ENCODE data around the gene CDK6. TPM values are rescaled to one million over a fixed set of nuclear protein-coding genes. Genes with fewer than 3 reads are reported as not detected.

Gene CDK6
- polyA plus RNA-seq, 2 of the 4 experiments (the other 2 are of a cell fraction): 13.6 to 25.9 TPM

DNA sequence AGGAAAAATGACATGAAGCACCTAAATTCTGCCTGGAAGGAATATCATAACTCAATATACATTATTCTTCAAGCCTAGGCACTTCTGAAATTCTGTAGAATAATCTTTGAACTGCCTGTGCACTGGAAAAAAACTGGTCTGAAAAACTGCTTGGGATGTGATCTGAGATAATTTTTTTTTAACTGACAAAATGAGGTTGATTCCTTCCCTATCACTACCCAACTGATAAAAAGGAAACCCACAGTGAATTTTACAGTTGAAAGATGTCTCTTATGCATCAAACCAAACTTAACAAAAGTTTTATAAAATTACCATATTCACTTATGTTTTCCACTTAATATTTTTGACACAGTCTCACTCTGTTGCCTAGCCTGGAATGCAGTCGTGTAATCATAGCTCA lies 179.0 kb downstream of the CDK6 start:
- FAIRE-seq (no peak), ATAC-seq (no peak), DNase-seq (ENCODE audit: low read depth in 1 of 2, low spot score in 1 of 2) (no peak)
- TF ChIP-seq, protein P1, sequence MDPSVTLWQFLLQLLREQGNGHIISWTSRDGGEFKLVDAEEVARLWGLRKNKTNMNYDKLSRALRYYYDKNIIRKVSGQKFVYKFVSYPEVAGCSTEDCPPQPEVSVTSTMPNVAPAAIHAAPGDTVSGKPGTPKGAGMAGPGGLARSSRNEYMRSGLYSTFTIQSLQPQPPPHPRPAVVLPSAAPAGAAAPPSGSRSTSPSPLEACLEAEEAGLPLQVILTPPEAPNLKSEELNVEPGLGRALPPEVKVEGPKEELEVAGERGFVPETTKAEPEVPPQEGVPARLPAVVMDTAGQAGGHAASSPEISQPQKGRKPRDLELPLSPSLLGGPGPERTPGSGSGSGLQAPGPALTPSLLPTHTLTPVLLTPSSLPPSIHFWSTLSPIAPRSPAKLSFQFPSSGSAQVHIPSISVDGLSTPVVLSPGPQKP (IDR thresholded peaks at IDR 0.05; ENCODE audit: low read depth, low read length): no peak
- TF ChIP-seq NPAS2 (CRISPR knock-in tag; IDR thresholded peaks at IDR 0.05; ENCODE audit: borderline replicate concordance) (no peak), TFCP2L1 (CRISPR knock-in tag; IDR thresholded peaks at IDR 0.05) (no peak), ZNF302 (CRISPR knock-in tag; IDR thresholded peaks at IDR 0.05) (no peak), EP300 (IDR thresholded peaks at IDR 0.05) (no peak), NR3C1 (IDR thresholded peaks at IDR 0.05) (no peak), HEYL (CRISPR knock-in tag; IDR thresholded peaks at IDR 0.05) (no peak), POLR2A (IDR thresholded peaks at IDR 0.05; ENCODE audit: low read length) (no peak), MAZ (IDR thresholded peaks at IDR 0.05; ENCODE audit: borderline replicate concordance, low read depth, low read length) (no peak), CEBPB (IDR thresholded peaks at IDR 0.05) (no peak), ZC3H11A (IDR thresholded peaks at IDR 0.05) (no peak), CBX8 (IDR thresholded peaks at IDR 0.05) (no peak), ZSCAN20 (CRISPR knock-in tag; IDR thresholded peaks at IDR 0.05) (no peak)
- TF ChIP-seq, protein P2, sequence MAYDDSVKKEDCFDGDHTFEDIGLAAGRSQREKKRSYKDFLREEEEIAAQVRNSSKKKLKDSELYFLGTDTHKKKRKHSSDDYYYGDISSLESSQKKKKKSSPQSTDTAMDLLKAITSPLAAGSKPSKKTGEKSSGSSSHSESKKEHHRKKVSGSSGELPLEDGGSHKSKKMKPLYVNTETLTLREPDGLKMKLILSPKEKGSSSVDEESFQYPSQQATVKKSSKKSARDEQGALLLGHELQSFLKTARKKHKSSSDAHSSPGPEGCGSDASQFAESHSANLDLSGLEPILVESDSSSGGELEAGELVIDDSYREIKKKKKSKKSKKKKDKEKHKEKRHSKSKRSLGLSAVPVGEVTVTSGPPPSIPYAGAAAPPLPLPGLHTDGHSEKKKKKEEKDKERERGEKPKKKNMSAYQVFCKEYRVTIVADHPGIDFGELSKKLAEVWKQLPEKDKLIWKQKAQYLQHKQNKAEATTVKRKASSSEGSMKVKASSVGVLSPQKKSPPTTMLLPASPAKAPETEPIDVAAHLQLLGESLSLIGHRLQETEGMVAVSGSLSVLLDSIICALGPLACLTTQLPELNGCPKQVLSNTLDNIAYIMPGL (CRISPR knock-in tag; IDR thresholded peaks at IDR 0.05; ENCODE audit: borderline replicate concordance): no peak
- TF ChIP-seq, protein P3, sequence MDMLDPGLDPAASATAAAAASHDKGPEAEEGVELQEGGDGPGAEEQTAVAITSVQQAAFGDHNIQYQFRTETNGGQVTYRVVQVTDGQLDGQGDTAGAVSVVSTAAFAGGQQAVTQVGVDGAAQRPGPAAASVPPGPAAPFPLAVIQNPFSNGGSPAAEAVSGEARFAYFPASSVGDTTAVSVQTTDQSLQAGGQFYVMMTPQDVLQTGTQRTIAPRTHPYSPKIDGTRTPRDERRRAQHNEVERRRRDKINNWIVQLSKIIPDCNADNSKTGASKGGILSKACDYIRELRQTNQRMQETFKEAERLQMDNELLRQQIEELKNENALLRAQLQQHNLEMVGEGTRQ (IDR thresholded peaks at IDR 0.05): no peak
- 95% methylated on average over 1 of the region's 1 CpG for WGBS (ENCODE audit: missing lambda C conversion rate)
- ChIA-PET CTCF (interaction anchor here (0.6 kb wide), 2 partner anchors 47 to 49 kb away, joined by 3 to 8 read pairs; no protein-coding TSS in a partner anchor), POLR2A (no interaction called here)
- Histone ChIP-seq H3K4me3 (no peak overlapping the region), H3K9me3 (no peaks in the 10 kb centered on the region), H3K27ac (no peak overlapping the region), H3K4me1 (no peaks in the 10 kb centered on the region), H3K4me2 (no peak overlapping the region)

DNA sequence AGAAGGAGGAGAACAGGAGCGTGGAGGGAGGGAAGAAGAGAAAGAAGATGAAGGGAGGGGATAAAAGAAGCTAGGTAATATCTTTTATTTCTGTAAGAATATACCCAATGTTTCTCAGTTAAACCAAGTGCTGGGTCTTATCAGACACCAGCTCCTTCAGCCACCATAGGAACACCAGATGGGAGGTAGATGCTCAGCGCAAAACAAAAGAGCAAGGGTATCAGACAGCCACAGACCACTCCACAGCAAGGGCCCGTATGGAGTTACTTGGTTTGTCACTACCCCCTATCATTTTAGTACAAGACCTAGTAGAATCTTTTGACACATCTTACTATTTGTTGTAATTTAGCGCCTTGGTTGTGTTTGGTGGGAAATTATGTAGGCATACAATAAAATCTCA lies 180.3 kb downstream of the CDK6 start:
- H3K4me3 ChIP-seq: no peak overlapping the region
- ChIA-PET CTCF (interaction anchor here (2.1 kb wide), 1 partner anchor 35 kb away, joined by 8 read pairs; no protein-coding TSS in a partner anchor), POLR2A (no interaction called here)
- WGBS (ENCODE audit: missing lambda C conversion rate): 98% methylated on average over 4 of the region's 4 CpGs
- ATAC-seq (no peak), FAIRE-seq (no peak), DNase-seq (ENCODE audit: low read depth in 1 of 2, low spot score in 1 of 2) (no peak)
- no peak overlapping the region for H3K4me2 ChIP-seq
- TF ChIP-seq CHD2 (IDR thresholded peaks at IDR 0.05; ENCODE audit: low read length, partially characterized antibody): no peak
- TF ChIP-seq, protein P2 (CRISPR knock-in tag; IDR thresholded peaks at IDR 0.05; ENCODE audit: borderline replicate concordance): no peak
- no peak for TF ChIP-seq JUNB (IDR thresholded peaks at IDR 0.05)
- no peak for TF ChIP-seq POLR2AphosphoS2 (conservative IDR thresholded peaks at IDR 0.05; ENCODE audit: low read length)
- TF ChIP-seq, protein P4, sequence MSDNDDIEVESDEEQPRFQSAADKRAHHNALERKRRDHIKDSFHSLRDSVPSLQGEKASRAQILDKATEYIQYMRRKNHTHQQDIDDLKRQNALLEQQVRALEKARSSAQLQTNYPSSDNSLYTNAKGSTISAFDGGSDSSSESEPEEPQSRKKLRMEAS (IDR thresholded peaks at IDR 0.05): no peak
- TF ChIP-seq, protein P5, sequence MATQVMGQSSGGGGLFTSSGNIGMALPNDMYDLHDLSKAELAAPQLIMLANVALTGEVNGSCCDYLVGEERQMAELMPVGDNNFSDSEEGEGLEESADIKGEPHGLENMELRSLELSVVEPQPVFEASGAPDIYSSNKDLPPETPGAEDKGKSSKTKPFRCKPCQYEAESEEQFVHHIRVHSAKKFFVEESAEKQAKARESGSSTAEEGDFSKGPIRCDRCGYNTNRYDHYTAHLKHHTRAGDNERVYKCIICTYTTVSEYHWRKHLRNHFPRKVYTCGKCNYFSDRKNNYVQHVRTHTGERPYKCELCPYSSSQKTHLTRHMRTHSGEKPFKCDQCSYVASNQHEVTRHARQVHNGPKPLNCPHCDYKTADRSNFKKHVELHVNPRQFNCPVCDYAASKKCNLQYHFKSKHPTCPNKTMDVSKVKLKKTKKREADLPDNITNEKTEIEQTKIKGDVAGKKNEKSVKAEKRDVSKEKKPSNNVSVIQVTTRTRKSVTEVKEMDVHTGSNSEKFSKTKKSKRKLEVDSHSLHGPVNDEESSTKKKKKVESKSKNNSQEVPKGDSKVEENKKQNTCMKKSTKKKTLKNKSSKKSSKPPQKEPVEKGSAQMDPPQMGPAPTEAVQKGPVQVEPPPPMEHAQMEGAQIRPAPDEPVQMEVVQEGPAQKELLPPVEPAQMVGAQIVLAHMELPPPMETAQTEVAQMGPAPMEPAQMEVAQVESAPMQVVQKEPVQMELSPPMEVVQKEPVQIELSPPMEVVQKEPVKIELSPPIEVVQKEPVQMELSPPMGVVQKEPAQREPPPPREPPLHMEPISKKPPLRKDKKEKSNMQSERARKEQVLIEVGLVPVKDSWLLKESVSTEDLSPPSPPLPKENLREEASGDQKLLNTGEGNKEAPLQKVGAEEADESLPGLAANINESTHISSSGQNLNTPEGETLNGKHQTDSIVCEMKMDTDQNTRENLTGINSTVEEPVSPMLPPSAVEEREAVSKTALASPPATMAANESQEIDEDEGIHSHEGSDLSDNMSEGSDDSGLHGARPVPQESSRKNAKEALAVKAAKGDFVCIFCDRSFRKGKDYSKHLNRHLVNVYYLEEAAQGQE (IDR thresholded peaks at IDR 0.05): no peak
- TF ChIP-seq PHF8 (IDR thresholded peaks at IDR 0.05; ENCODE audit: borderline replicate concordance, low read depth): no peak
- TF ChIP-seq HOXB13 (CRISPR knock-in tag; IDR thresholded peaks at IDR 0.05; ENCODE audit: low read depth): no peak
- no peak for TF ChIP-seq SREBF2 (IDR thresholded peaks at IDR 0.05)
- TF ChIP-seq NPAS2 (CRISPR knock-in tag; IDR thresholded peaks at IDR 0.05; ENCODE audit: borderline replicate concordance): no peak
- TF ChIP-seq TFCP2L1 (CRISPR knock-in tag; IDR thresholded peaks at IDR 0.05): no peak
- TF ChIP-seq, protein P6, sequence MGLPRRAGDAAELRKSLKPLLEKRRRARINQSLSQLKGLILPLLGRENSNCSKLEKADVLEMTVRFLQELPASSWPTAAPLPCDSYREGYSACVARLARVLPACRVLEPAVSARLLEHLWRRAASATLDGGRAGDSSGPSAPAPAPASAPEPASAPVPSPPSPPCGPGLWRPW (IDR thresholded peaks at IDR 0.05): no peak
- no peak for TF ChIP-seq KDM5A (IDR thresholded peaks at IDR 0.05)
- no peak for TF ChIP-seq CHD4 (IDR thresholded peaks at IDR 0.05; ENCODE audit: borderline replicate concordance)
- no peak for TF ChIP-seq EHMT2 (IDR thresholded peaks at IDR 0.05; ENCODE audit: low read depth)
- TF ChIP-seq FOSL2 (IDR thresholded peaks at IDR 0.05): no peak
- TF ChIP-seq FOSL2 (CRISPR knock-in tag; IDR thresholded peaks at IDR 0.05): no peak
- TF ChIP-seq ZNF302 (CRISPR knock-in tag; IDR thresholded peaks at IDR 0.05): no peak
- TF ChIP-seq KDM1A (IDR thresholded peaks at IDR 0.05; ENCODE audit: low read depth): no peak
- H3K4me1 ChIP-seq: no peaks in the 10 kb centered on the region
- no peaks in the 10 kb centered on the region for H3K9me3 ChIP-seq
- H3K27ac ChIP-seq: no peak overlapping the region

Measured in A549 (cell line).